ENCODE results near the gene MAGEA4.

MAGEA4 gene

DNA sequence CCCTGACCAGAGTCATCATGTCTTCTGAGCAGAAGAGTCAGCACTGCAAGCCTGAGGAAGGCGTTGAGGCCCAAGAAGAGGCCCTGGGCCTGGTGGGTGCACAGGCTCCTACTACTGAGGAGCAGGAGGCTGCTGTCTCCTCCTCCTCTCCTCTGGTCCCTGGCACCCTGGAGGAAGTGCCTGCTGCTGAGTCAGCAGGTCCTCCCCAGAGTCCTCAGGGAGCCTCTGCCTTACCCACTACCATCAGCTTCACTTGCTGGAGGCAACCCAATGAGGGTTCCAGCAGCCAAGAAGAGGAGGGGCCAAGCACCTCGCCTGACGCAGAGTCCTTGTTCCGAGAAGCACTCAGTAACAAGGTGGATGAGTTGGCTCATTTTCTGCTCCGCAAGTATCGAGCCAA is 11.0 kb downstream of the MAGEA4 start:
- DNase-seq (ENCODE audit: low read depth): no peak

DNA sequence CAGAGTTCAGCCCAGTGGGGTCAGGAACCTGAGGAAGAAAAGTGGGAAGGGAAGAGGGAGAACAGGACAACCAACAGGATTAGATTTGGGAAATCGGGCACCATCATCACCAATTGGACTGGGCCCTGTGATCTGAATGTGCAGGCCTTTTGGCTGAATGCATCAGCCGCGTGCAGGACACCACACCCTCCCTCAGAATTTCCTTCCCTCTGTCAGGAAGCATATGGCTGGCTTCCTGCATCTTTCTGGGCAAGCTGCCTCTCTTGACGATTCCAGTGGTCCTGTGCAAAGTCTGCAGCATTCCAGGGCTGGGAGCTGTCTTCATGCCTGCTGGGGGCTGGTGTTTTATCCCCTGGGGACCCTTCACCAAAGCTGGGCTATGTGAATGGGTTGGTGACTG is 16.4 kb downstream of the MAGEA4 start:
- DNase-seq (ENCODE audit: low read depth): no peak

DNA sequence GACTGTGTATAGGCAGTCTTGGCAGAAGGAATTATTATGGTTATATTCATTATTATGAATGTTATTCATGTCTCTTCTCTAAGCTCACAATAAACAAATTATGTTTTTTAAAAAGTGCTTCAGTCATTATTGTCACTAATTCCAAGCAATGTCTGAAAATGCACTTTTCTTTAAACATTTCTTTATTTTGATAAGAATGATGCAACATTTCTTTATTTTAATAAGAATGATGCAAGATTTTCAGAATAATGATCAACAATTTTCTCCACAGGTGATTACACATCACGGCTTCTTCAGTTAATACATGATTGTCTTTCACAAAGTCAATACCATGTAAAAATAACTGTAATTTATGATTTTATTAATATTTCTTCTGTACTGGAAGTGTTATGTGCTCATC is 22.7 kb downstream of the MAGEA4 start:
- DNase-seq (ENCODE audit: low read depth): no peak

DNA sequence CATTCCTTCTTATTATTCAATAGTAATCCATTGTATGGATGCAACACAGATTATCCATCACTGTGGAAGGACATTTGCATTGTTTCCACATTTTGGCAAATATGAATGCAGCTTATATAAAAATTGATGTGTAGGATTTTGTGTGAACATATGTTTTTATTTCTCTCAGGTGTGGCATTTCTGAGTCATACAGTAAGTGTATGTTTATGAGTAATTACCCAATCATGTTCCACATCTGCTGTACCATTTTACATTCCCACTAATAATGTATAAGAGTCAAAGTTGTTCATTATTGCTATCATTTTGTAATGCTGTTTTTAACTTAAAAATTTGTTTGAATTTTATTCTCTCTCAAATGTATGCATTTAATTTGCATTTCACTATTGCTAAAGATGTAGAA is 25.5 kb downstream of the MAGEA4 start:
- no peak for DNase-seq (ENCODE audit: low read depth)

DNA sequence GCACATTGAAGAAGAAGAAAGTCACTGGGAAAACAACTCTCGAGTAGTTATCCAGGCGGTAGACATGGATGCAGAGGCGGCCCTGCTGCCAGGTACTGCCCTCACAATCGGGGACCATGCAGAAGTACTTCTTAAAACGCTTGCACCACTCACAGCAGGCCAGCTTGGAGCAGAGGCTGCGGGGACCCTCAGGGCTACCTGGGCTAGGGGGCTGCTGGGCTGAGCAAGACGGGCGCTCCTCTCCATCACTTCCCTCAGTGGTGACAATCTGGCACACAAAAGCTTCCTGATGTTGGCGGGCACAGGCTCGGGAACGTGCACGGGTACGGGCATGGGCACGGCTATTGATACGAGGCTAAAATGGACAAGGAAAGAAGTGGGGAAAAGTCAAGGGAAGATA is 42.0 kb downstream of the MAGEA4 start:
- no peak for DNase-seq (ENCODE audit: low read depth)

DNA sequence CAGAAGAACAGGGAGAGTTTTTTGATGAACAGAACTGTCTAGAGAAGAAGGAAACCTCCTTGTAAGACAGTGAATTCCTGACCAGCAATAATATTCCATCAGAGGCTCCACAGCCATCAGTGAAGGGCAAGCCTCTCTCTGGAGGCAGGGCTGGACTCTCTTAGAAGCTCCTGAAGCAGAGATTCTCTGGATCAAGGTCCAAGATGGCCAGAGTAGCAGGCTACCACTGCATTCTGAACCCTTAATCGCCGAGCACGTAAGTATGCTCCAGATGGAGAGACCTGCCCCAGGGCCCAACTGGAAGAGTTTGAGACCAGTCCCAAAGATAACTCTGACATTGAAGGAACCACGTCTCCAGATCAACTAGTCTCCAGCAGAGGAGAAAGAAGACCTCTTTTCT is 45.4 kb downstream of the MAGEA4 start:
- no peak for DNase-seq (ENCODE audit: low read depth)

DNA sequence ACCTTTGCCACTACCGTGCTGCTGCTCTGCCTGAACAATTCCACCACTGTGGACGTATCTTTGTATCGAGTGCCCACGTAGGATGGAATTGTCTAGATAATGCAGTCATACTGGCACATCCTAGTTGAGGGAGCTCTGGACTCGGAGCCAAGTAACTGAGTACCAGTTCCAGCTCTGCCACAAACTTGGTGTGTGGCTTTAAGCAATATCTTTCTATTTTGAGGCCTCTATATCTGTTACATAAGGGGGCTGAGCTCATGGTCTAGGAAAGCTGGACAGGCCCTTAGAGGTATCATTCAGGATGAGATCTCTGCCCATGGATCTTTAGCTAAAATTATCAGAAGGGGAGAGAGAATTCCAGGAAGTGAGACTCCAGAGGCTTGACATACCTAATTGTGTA is 49.3 kb downstream of the MAGEA4 start:
- DNase-seq (ENCODE audit: low read depth): no peak

DNA sequence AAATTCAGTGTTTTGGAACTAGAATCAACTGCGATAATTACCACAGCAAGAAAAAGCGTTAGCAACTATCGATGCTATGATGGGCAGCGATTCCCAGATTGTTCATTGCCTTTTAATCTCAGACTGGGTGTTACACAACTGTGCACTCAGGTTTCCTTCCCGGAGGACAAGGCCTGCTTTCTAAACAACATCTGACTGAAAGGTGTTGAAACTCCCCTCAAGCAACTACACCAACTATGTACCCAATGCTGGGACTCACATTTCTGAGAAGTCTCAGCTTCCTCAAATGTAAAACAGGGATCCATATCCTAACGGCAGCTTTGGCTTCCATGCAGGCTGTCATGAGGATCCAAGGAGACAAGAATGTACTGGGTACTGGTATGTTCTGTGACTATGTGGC is 53.5 kb downstream of the MAGEA4 start:
- DNase-seq (ENCODE audit: low read depth): no peak

DNA sequence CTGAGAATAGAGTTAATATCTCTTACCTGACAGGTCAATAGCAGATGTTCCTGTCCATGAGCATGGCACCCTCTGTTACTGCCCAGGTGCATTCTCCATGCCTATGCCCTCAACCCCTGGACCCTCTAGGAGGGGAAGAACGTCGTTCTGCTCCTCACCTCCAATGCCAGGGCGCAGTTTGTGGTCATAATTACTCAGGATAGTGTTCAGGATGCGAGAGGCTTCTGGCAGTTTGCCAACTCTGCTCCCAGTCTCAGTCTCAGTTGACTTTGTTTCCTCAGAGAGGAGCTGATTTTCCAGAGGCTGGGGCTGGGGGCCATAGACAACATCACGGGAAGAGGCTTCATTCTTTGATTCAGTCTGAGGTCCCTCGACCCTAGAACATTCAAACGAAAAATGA is 57.3 kb downstream of the MAGEA4 start:
- no peak for DNase-seq (ENCODE audit: low read depth)

DNA sequence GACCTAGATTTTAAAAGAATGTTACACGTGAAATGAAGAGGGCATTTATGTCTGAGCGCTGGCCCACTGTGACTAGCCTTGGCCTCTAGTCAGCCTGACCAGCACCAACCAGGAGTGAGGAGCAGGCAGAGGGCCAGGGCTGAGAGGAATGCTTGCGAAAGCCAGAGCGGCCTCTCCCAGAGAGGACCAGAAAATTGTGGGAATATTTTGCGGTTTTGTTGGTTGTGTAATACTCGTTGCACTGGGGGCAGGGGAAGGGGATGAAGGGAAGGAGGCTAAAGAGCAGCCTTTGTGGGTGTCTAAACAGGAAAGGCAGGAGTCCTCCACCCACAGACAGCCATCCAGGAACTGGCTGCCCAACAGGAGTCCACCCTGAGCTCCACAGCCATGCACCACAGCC is 58.0 kb downstream of the MAGEA4 start:
- no peak for DNase-seq (ENCODE audit: low read depth)

DNA sequence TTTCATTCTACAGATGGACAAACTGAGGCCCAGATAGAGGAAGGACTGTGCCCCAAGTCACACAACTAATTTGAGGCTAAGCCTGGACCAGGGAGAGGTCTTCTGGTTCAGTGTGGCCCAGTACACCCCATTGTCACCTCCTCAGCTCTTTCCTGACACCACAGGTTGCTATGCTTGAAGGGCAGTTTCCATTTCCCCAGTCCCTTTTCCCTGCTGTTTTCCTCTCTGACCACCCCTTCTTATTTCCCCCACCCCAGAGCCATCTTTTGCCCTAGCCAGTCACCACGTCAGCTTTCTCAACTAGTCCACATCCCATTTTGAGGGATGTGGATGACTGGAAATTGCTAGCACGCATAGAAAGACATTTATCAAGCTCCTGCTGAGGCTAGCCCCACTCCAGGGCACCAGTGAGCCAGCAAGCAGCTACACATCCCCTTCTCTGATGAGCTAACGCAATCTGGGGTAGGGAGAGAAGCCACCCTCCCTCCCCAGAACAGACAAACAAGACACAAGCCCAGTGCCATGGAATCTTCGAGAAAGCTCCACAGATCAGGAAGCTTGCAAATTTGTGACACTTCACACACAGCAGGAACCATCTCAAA is 60.5 kb downstream of the MAGEA4 start:
- no peak for DNase-seq (ENCODE audit: low read depth)

DNA sequence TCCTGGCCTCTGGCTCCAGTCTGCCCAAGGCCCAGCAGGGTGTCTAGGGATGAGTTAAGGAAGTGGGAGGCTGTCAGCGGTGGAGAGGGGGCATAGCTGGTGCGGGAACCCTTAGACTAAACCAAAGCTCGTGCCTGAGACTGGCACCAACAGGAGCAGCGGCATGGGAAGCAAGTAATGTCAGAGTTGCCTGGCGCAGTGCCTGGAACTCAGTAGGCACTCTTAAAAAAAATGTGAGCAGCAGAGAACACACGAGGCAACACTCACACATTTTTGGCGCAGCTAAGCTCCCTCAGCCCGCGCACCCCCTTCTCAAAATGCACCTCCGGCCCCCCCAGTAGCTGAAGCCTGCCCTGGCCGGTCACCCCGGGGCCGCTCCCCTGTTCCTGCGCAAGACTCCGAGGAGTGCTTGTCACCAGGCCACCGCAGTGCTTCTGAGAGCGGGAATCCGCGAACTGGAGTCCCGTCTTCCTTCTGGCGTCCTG is 61.2 kb downstream of the MAGEA4 start:
- DNase-seq (ENCODE audit: low read depth): no peak

All from CMK (cell line).